K562 (cell line): ENCODE data around the gene CLASP1. TPM values are rescaled to one million over a fixed set of nuclear protein-coding genes. Genes with fewer than 3 reads are reported as not detected.

ENCODE experiments used
- C11orf30 ChIP-seq: fragments of 450-650 bp; IDR thresholded peaks from 2 replicates; pipeline ENCODE4 v1.6.1; 2016; ENCODE audit warnings: low read depth, mild to moderate bottlenecking
- DACH1 ChIP-seq: fragments of 450-650 bp; IDR thresholded peaks from 2 replicates; pipeline ENCODE4 v1.6.1; 2018; ENCODE audit not compliant: partially characterized antibody
- ETV6 ChIP-seq, 3 experiments: fragments of 150-350 bp in 1 of 3; sonication (generic) in 1 of 3; formaldehyde crosslinking in 1 of 3; IDR thresholded peaks; 2 replicates each; pipeline versions ENCODE4 v1.6.1 to v1.8.0; 2014 to 2022; ENCODE audit warnings: borderline replicate concordance in 2 of 3, low read depth in 2 of 3, antibody characterized with exemption in 1 of 3, low read length in 1 of 3, mild to moderate bottlenecking in 1 of 3, missing genetic modification reagents in 1 of 3
- MAFF ChIP-seq: IDR thresholded peaks from 2 replicates; pipeline ENCODE4 v1.6.1; 2012; ENCODE audit warnings: low read length, improper control_type of control experiment
- MAFG ChIP-seq: fragments of 450-650 bp; conservative IDR thresholded peaks from 2 replicates; pipeline ENCODE4 v1.6.1; 2016; ENCODE audit warnings: missing genetic modification characterization, missing compliant biosample characterization
- MYNN ChIP-seq, 2 experiments: sonication (generic); formaldehyde crosslinking in 1 of 2; IDR thresholded peaks; 2 replicates each; pipeline versions ENCODE4 v1.5.0 to v1.6.1; 2016 to 2020; ENCODE audit warnings: antibody characterized with exemption in 1 of 2, missing genetic modification reagents in 1 of 2
- PRDM10 ChIP-seq: fragments of 450-650 bp; IDR thresholded peaks from 2 replicates; pipeline ENCODE4 v1.6.1; 2018; ENCODE audit not compliant: partially characterized antibody
- SNAPC5 ChIP-seq: fragments of 250-450 bp; sonication (Bioruptor Pico); IDR thresholded peaks from 2 replicates; pipeline ENCODE4 v1.8.0; 2021; ENCODE audit warnings: moderate library complexity, mild to moderate bottlenecking, inconsistent platforms
- ZNF316 ChIP-seq: fragments of 450-650 bp; IDR thresholded peaks from 2 replicates; pipeline ENCODE4 v1.6.1; 2016
- ZNF436 ChIP-seq: fragments of 250-450, 450-650 bp; sonication (Bioruptor Pico); formaldehyde crosslinking; IDR thresholded peaks from 2 replicates; pipeline ENCODE4 v1.7.0; 2020; ENCODE audit warnings: mild to moderate bottlenecking
- polyA plus RNA-seq, 8 experiments: library from polyadenylated mRNA; depleted of rRNA in 4 of 8; stranded (reverse) in 5 of 8; unstranded in 3 of 8; fragments of >200 nt; fragmentation: Nextera tagmentation in 2 of 8; fragmentation: Illumina TruSeq in 1 of 8; extraction: Ambion mirVana in 2 of 8; extraction: Trizol in 1 of 8; gene quantifications; 2 replicates each; pipeline versions ENCODE4 v1.2.1 to v1.2.3, GENCODE V29; 2011 to 2014; ENCODE audit warnings: inconsistent platforms in 1 of 8, missing spikeins in 1 of 8
- total RNA-seq, 7 experiments: library from RNA; depleted of rRNA in 6 of 7; stranded (reverse); fragments of >200 nt in 6 of 7; fragmentation: Illumina TruSeq in 2 of 7; extraction: Trizol in 2 of 7; gene quantifications; 2 replicates each; pipeline versions ENCODE4 v1.2.1 to v1.2.3, GENCODE V29; 2011 to 2021; ENCODE audit warnings: low replicate concordance in 1 of 7
- TF ChIP-seq, protein P1 (sequence below): sonication (generic); formaldehyde crosslinking; IDR thresholded peaks from 2 replicates; pipeline ENCODE4 v1.8.0; 2022; ENCODE audit warnings: missing genetic modification reagents, mild to moderate bottlenecking, moderate library complexity, borderline replicate concordance

The CLASP1 gene
- total and polyA plus RNA-seq, 9 of the 15 experiments (the other 6 are each of a cell fraction or from before 2014, with no cell fraction given): 1.7 to 40.3 (median 20.7) TPM

- peak; percentile 50 for TF ChIP-seq PRDM10
- TF ChIP-seq SNAPC5 (CRISPR knock-in tag): no peak
- TF ChIP-seq DACH1: peak; percentile 30
- 0 out of 4 replicates have a peak, but pooled peaks of 1 of the 2 experiments have one; percentile 46 for TF ChIP-seq ETV6 (IDR thresholded peaks at IDR 0.05; ENCODE audit: borderline replicate concordance in 1 of 2, low read depth in 2 of 2, low read length in 1 of 2)
- no peak for TF ChIP-seq ETV6 (CRISPR knock-in tag; IDR thresholded peaks at IDR 0.05; ENCODE audit: borderline replicate concordance)
- peak; percentile 48 for TF ChIP-seq MAFG (tag)
- peak; percentile 92 for TF ChIP-seq ZNF316
- no peak for TF ChIP-seq ZNF436 (CRISPR knock-in tag)
- peak; percentile 76 for TF ChIP-seq C11orf30
- 0 out of 2 replicates have a peak, but pooled peaks have one; percentile 6 for TF ChIP-seq MYNN (IDR thresholded peaks at IDR 0.05)
- TF ChIP-seq MYNN (CRISPR knock-in tag; IDR thresholded peaks at IDR 0.05): no peak
- peak; percentile 53; the same call in 1 of the 2 replicates for TF ChIP-seq MAFF
- TF ChIP-seq, protein P1, sequence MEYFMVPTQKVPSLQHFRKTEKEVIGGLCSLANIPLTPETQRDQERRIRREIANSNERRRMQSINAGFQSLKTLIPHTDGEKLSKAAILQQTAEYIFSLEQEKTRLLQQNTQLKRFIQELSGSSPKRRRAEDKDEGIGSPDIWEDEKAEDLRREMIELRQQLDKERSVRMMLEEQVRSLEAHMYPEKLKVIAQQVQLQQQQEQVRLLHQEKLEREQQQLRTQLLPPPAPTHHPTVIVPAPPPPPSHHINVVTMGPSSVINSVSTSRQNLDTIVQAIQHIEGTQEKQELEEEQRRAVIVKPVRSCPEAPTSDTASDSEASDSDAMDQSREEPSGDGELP: peak; percentile 22; the same call in 1 of the 2 replicates
Observed at GRCh38 chr2:121529439-121530211, 119.6 kb downstream of the CLASP1 start (continued).
